Stimulated activated CD8-positive, alpha-beta memory T cell treated with anti-CD3 and anti-CD28 coated beads, Interleukin-15, amount 100 ng/mL, for 1 hour (primary cell): ENCODE results near the gene GNAQ.

Source experiments
- DNase-seq: peaks from one replicate; pipeline ENCODE4 v3.0.0-alpha.2; 2020; ENCODE audit warnings: low read depth

GNAQ gene

GRCh38 chr9:77969083-77969482 lies 62.5 kb downstream of the GNAQ start:
- DNase-seq = no peak

- no peak for DNase-seq
These were observed 63.1 kb downstream of the GNAQ start for GRCh38 chr9:77968506-77968905.

GRCh38 chr9:77966718-77967117 lies 64.9 kb downstream of the GNAQ start:
- no peak for DNase-seq

GRCh38 chr9:77965445-77966123 lies 66.0 kb downstream of the GNAQ start:
- DNase-seq = no peak

- no peak for DNase-seq
These were observed 67.4 kb downstream of the GNAQ start for GRCh38 chr9:77964258-77964657.

GRCh38 chr9:77961541-77961940 lies 70.1 kb downstream of the GNAQ start:
- no peak for DNase-seq

- no peak for DNase-seq
These were observed 71.1 kb downstream of the GNAQ start for GRCh38 chr9:77960356-77961153.

- no peak for DNase-seq
These were observed 71.8 kb downstream of the GNAQ start for GRCh38 chr9:77959803-77960202.

- no peak for DNase-seq
These were observed 74.0 kb downstream of the GNAQ start for GRCh38 chr9:77957652-77958051.

GRCh38 chr9:77956555-77956954 lies 75.1 kb downstream of the GNAQ start:
- no peak for DNase-seq

GRCh38 chr9:77954666-77955015 lies 77.0 kb downstream of the GNAQ start:
- no peak for DNase-seq

- DNase-seq = no peak
These were observed 77.5 kb downstream of the GNAQ start for GRCh38 chr9:77954013-77954665.

- no peak for DNase-seq
These were observed 78.0 kb downstream of the GNAQ start for GRCh38 chr9:77953590-77953989.

GRCh38 chr9:77952635-77953328 lies 78.8 kb downstream of the GNAQ start:
- no peak for DNase-seq

- no peak for DNase-seq
These were observed 80.2 kb downstream of the GNAQ start for GRCh38 chr9:77951369-77951768.

GRCh38 chr9:77949751-77950436 lies 81.7 kb downstream of the GNAQ start:
- DNase-seq = no peak

GRCh38 chr9:77947651-77948050 lies 84.0 kb downstream of the GNAQ start:
- DNase-seq = no peak

- DNase-seq = no peak
These were observed 84.5 kb downstream of the GNAQ start for GRCh38 chr9:77946969-77947620.

GRCh38 chr9:77946296-77946695 lies 85.3 kb downstream of the GNAQ start:
- no peak for DNase-seq

- no peak for DNase-seq
These were observed 85.8 kb downstream of the GNAQ start for GRCh38 chr9:77945798-77946197.

GRCh38 chr9:77944556-77945243 lies 86.9 kb downstream of the GNAQ start:
- DNase-seq = no peak
